Measurements from ENCODE around the gene RBCK1.
"Not testable (repeated sequence)": the region's sequence is repeated elsewhere in the genome, so short reads cannot be mapped to it uniquely, and the experiment has no call there.

The RBCK1 gene

DNA sequence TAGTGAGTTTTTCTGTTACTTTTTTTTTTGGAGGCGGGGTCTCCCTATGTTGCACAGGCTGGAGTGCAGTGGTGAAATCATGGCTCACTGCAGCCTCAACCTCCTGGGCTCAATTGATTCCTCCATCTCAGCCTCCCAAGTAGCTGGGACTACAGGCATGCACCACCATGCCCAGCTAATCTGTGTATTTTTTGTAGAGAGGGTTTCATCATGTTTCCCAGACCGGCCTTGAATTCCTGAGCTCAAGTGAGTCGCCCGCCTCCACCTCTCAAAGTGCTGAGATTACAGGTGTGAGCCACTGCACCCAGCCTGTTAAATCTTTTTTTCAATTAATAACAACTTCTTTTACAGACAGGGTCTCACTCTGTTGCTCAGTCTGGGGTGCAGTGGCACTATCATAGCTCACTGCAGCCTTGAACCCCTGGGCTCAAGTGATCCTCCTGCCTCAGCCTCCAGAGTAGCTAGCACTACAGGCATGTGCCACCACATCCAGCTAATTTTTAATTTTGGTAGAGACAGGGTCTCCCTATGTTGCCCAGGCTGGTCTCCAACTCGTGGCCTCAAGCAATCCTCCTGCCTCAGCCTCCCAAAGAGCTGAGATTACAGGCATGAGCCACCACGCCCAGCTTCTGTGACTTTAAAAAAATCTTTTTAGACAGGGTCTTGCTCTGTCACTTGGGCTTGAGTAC lies 68.6 kb downstream of the RBCK1 start:
- not testable (repeated sequence) for DNase-seq

DNA sequence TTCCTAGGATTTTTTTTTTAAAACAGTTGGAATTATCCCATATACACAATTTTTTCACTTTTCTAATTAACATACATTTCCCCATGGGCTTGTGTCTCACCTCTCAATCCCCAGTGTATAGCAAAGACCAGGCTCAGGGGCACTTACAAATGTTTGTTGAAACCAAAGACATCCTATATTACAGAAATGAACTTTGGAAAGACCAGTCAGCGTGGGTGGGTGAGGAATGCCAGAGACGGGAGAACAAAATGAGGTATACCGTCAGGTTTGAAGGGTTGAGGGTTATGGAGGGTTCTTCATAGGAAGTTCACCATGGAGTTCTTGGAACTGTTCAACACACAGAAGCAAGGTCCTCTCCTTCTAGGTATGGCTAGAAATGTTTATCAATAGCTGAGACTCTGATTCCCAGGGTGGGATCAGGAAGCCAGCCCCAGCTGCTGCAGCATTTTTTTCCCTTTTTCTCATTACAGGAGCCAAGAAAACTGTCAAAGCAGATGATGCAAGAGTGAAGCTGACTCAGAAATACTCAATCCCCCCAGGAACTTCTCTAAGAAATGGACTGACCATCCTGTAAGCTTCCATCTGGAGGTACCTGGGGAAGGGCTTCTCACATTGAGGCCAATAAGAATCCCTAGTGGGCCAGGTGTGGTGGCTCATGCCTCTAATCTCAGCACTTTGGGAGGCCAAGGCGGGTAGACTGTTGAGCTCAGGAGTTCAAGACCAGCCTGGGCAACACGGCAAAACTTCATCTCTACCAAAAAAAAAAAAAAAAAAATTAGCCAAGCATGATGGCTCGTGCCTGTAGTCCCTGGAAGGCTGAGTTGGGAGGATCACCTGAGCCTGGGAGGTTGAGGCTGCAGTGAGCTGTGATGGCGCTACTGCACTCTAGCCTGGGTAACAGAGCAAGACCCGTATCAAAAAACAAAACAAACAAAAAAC lies 70.2 kb downstream of the RBCK1 start:
- no peak for DNase-seq

DNA sequence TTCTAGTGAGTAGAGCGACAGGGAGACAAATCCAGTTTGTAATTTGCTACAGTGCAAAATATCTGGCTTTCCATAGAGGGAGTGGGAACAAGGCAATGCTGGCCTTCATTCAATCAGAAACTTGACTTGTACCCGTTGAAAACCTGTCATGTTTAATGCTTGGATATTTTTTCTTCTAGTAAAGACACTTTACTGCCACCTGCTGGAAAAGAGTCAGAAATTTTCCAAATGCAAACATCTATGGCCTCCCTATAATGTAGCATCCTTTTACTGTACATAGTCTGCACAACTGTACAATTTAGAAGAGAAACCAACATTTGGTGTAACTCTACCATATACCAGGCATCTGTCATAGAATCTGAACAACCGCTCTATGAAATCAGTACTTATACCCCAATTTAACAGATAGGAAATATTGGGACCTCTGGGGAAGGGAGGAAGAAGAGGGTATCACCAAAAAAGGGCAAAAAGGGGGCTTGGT lies 70.9 kb downstream of the RBCK1 start:
- DNase-seq = peak; percentile 17

DNA sequence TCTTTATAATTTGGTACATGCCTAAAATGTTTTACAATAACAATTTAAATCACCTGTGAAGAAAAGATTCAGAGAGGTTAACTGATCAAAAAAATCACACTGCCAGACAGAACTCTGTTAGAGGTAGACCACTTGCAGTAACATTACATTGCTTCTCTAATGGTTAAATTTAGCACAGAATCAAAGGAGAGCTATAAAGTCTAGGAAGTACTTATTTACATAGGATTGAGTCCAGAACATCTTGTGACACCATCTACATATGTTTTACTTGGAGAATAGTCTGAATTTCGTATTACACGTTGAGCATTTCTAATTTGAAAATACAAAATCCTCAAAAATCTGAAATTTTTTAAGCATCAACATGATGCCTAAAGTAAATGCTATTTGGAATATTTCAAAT lies 71.4 kb downstream of the RBCK1 start:
- no peak for DNase-seq

DNA sequence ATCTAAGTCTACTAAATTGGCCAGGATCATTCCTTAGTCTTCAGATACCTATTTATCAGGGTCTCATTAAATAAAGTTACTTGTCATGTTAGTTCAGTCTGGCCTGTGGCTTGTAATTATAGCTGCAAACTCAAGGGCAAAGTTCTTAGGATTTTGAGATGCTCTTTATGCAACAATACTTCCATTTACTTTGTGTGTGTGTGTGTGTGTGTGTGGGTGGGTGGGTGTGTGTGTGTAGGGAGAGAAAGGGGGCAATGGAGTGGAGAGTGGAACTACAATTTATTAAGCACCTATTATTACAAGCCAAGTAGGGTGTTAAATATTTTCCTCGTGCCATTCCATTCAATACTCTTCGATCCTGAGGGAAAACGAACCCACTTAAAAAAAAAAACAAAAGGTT lies 71.9 kb downstream of the RBCK1 start:
- DNase-seq = no peak

DNA sequence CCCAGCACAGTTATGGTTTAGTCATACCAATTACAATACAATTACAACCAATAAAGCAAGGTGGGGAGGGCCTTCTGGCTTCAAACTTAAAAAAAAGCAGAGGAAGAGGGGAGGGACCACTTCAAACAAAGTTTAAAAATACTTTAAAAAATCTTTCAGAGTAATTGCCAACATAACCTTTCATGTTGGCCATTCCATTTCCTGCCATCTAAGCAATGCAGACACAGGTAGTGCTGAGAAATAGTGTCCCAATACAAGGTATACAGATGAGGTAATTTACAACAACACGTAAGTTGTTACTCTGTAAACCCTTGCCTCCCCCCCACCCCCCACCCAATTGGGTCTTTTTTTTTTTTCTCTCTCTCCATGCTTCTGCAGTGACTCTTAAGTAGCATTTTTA lies 73.1 kb downstream of the RBCK1 start:
- no peak for DNase-seq
